GM18511 (cell line): Measurements from ENCODE around the gene DYNC1I1.

Experiments
- ATAC-seq: cut with Tn5 transposase; IDR thresholded peaks from one replicate; pipeline ENCODE4 v1.9.1; 2021; ENCODE audit warnings: mild to moderate bottlenecking, moderate library complexity; ENCODE audit not compliant: unreplicated experiment

The DYNC1I1 gene

GRCh38 chr7:96016056-96016586 lies 243.8 kb downstream of the DYNC1I1 start:
- no peak for ATAC-seq

- no peak for ATAC-seq
Measured at GRCh38 chr7:96016735-96017134, 244.4 kb downstream of the DYNC1I1 start.

GRCh38 chr7:96017877-96018276 lies 245.5 kb downstream of the DYNC1I1 start:
- ATAC-seq, result no peak

GRCh38 chr7:96021568-96021967 lies 249.2 kb downstream of the DYNC1I1 start:
- no peak for ATAC-seq

- no peak for ATAC-seq
Measured at GRCh38 chr7:96023387-96023786, 251.0 kb downstream of the DYNC1I1 start.

- no peak for ATAC-seq
Measured at GRCh38 chr7:96026010-96026409, 253.7 kb downstream of the DYNC1I1 start.

GRCh38 chr7:96026611-96027010 lies 254.3 kb downstream of the DYNC1I1 start:
- no peak for ATAC-seq

GRCh38 chr7:96028729-96029128 lies 256.4 kb downstream of the DYNC1I1 start:
- no peak for ATAC-seq

GRCh38 chr7:96033009-96033598 lies 260.8 kb downstream of the DYNC1I1 start:
- ATAC-seq, result no peak

GRCh38 chr7:96034940-96035727 lies 262.8 kb downstream of the DYNC1I1 start:
- no peak for ATAC-seq

- no peak for ATAC-seq
Measured at GRCh38 chr7:96040250-96040772, 268.0 kb downstream of the DYNC1I1 start.

GRCh38 chr7:96041171-96041570 lies 268.8 kb downstream of the DYNC1I1 start:
- no peak for ATAC-seq

- no peak for ATAC-seq
Measured at GRCh38 chr7:96045181-96045580, 272.8 kb downstream of the DYNC1I1 start.

- ATAC-seq, result no peak
Measured at GRCh38 chr7:96045919-96046318, 273.6 kb downstream of the DYNC1I1 start.

GRCh38 chr7:96052289-96052688 lies 279.9 kb downstream of the DYNC1I1 start:
- ATAC-seq, result no peak

- no peak for ATAC-seq
Measured at GRCh38 chr7:96052860-96053470, 280.6 kb downstream of the DYNC1I1 start.

- ATAC-seq, result no peak
Measured at GRCh38 chr7:96055717-96056116, 283.4 kb downstream of the DYNC1I1 start.

GRCh38 chr7:96059075-96059474 lies 286.7 kb downstream of the DYNC1I1 start:
- no peak for ATAC-seq

GRCh38 chr7:96061009-96061408 lies 288.7 kb downstream of the DYNC1I1 start:
- ATAC-seq, result no peak

- ATAC-seq, result no peak
Measured at GRCh38 chr7:96061844-96062243, 289.5 kb downstream of the DYNC1I1 start.

- ATAC-seq, result no peak
Measured at GRCh38 chr7:96067321-96067720, 295.0 kb downstream of the DYNC1I1 start.

GRCh38 chr7:96069401-96069800 lies 297.0 kb downstream of the DYNC1I1 start:
- ATAC-seq, result no peak
